HG03342 (cell line): ENCODE data around the gene DHPS.
"Not testable (repeated sequence)": the region's sequence is repeated elsewhere in the genome, so short reads cannot be mapped to it uniquely, and the experiment has no call there.

Experiments
- ATAC-seq: cut with Tn5 transposase; IDR thresholded peaks from one replicate; pipeline ENCODE4 v1.9.1; 2021; ENCODE audit warnings: mild to moderate bottlenecking, moderate library complexity; ENCODE audit not compliant: unreplicated experiment

Gene DHPS

GRCh38 chr19:12647490-12648071 is 34.1 kb downstream of the DHPS start:
- no peak for ATAC-seq

GRCh38 chr19:12647047-12647446 is 34.6 kb downstream of the DHPS start:
- no peak for ATAC-seq

GRCh38 chr19:12646551-12646950 is 35.1 kb downstream of the DHPS start:
- no peak for ATAC-seq

- not testable (repeated sequence) for ATAC-seq
Measured at GRCh38 chr19:12643716-12644115, 38.0 kb downstream of the DHPS start.

- no peak for ATAC-seq
Measured at GRCh38 chr19:12642506-12642905, 39.2 kb downstream of the DHPS start.

GRCh38 chr19:12641456-12641855 is 40.2 kb downstream of the DHPS start:
- ATAC-seq: no peak

GRCh38 chr19:12639901-12640613 is 41.6 kb downstream of the DHPS start:
- ATAC-seq: no peak

GRCh38 chr19:12638611-12639182 is 43.0 kb downstream of the DHPS start:
- no peak for ATAC-seq

- ATAC-seq: no peak
Measured at GRCh38 chr19:12636631-12637030, 45.0 kb downstream of the DHPS start.

- no peak for ATAC-seq
Measured at GRCh38 chr19:12629215-12629614, 52.5 kb downstream of the DHPS start.

- ATAC-seq: no peak
Measured at GRCh38 chr19:12628040-12629022, 53.3 kb downstream of the DHPS start.

- no peak for ATAC-seq
Measured at GRCh38 chr19:12626958-12627357, 54.7 kb downstream of the DHPS start.
